H9 (cell line): ENCODE results near the gene NOX5. TPM values are rescaled to one million over a fixed set of nuclear protein-coding genes. Genes with fewer than 3 reads are reported as not detected.

ENCODE experiments used
- DNase-seq: peaks from one replicate; pipeline ENCODE4 v3.0.0-alpha.2; 2017
- H2AFZ ChIP-seq: one replicate; pipeline ENCODE4 v1.6.1; 2013; ENCODE audit warnings: mild to moderate bottlenecking, low read length, control low read depth, moderate library complexity
- H2AK5ac ChIP-seq: 2 replicates; pipeline ENCODE4 v1.6.1; 2013; ENCODE audit warnings: low read length, control low read depth, mixed read lengths; ENCODE audit not compliant: insufficient read length
- H2BK120ac ChIP-seq: one replicate; pipeline ENCODE4 v1.6.1; 2013; ENCODE audit warnings: low read depth, mild to moderate bottlenecking, low read length, control low read depth, inconsistent platforms; ENCODE audit not compliant: poor library complexity, severe bottlenecking
- H2BK12ac ChIP-seq: 2 replicates; pipeline ENCODE4 v1.6.1; 2013; ENCODE audit warnings: low read length, control low read depth, mixed read lengths, low read depth; ENCODE audit not compliant: insufficient read length
- H2BK15ac ChIP-seq: 2 replicates; pipeline ENCODE4 v1.6.1; 2013; ENCODE audit warnings: low read depth, low read length, control low read depth
- H2BK20ac ChIP-seq: one replicate; pipeline ENCODE4 v1.6.1; 2013; ENCODE audit warnings: low read depth, mild to moderate bottlenecking, low read length, control low read depth, inconsistent platforms; ENCODE audit not compliant: poor library complexity, severe bottlenecking
- H2BK5ac ChIP-seq: 2 replicates; pipeline ENCODE4 v1.6.1; 2013; ENCODE audit warnings: low read length, control low read depth, mixed read lengths; ENCODE audit not compliant: insufficient read length
- H3K14ac ChIP-seq: 2 replicates; pipeline ENCODE4 v1.6.1; 2013; ENCODE audit warnings: low read length, control low read depth; ENCODE audit not compliant: insufficient read depth
- H3K18ac ChIP-seq: 2 replicates; pipeline ENCODE4 v1.6.1; 2013; ENCODE audit warnings: low read depth, mild to moderate bottlenecking, mixed read lengths, low read length, control low read depth; ENCODE audit not compliant: insufficient read length
- H3K23ac ChIP-seq: 2 replicates; pipeline ENCODE4 v1.6.1; 2013; ENCODE audit warnings: low read length, control low read depth, mixed read lengths, low read depth; ENCODE audit not compliant: insufficient read length
- H3K23me2 ChIP-seq: 2 replicates; pipeline ENCODE4 v1.6.1; 2013; ENCODE audit warnings: low read depth, mild to moderate bottlenecking, mixed read lengths, low read length, control low read depth; ENCODE audit not compliant: insufficient read length, poor library complexity, severe bottlenecking
- H3K27ac ChIP-seq: 2 replicates; pipeline ENCODE4 v1.5.1; 2013; ENCODE audit warnings: low read length, control low read depth, mixed read lengths, low read depth; ENCODE audit not compliant: insufficient read length
- H3K27me3 ChIP-seq: 2 replicates; pipeline ENCODE4 v1.6.1; 2013; ENCODE audit warnings: low read length, control low read depth, inconsistent platforms; ENCODE audit not compliant: insufficient read depth
- H3K4ac ChIP-seq: 2 replicates; pipeline ENCODE4 v1.6.1; 2013; ENCODE audit warnings: low read depth, mild to moderate bottlenecking, control low read depth, inconsistent platforms, low read length, moderate library complexity
- H3K4me1 ChIP-seq: 2 replicates; pipeline ENCODE4 v1.6.1; 2013; ENCODE audit warnings: low read length, control low read depth, inconsistent platforms; ENCODE audit not compliant: insufficient read depth
- H3K4me2 ChIP-seq: 2 replicates; pipeline ENCODE4 v1.6.1; 2013; ENCODE audit warnings: low read length, control low read depth, mixed read lengths; ENCODE audit not compliant: insufficient read length, insufficient read depth
- H3K56ac ChIP-seq: 2 replicates; pipeline ENCODE4 v1.6.1; 2013; ENCODE audit warnings: low read depth, mild to moderate bottlenecking, mixed read lengths, low read length, control low read depth; ENCODE audit not compliant: insufficient read length
- H3K79me1 ChIP-seq: 2 replicates; pipeline ENCODE4 v1.6.1; 2013; ENCODE audit warnings: low read depth, mild to moderate bottlenecking, moderate library complexity, low read length, control low read depth, inconsistent platforms; ENCODE audit not compliant: insufficient read depth, poor library complexity, severe bottlenecking
- H3K79me2 ChIP-seq: 2 replicates; pipeline ENCODE4 v1.6.1; 2013; ENCODE audit warnings: low read length, control low read depth, inconsistent platforms; ENCODE audit not compliant: insufficient read depth
- H3K9ac ChIP-seq: 2 replicates; pipeline ENCODE4 v1.6.1; 2013; ENCODE audit warnings: low read length, control low read depth, mixed read lengths; ENCODE audit not compliant: insufficient read length; ENCODE audit errors: extremely low read depth
- H3K9me3 ChIP-seq: one replicate; pipeline ENCODE4 v1.6.1; 2013; ENCODE audit warnings: low read depth, low read length, inconsistent platforms; ENCODE audit not compliant: control insufficient read depth
- H3T11ph ChIP-seq: one replicate; pipeline ENCODE4 v1.6.1; 2013; ENCODE audit warnings: mild to moderate bottlenecking, low read length, control low read depth, inconsistent platforms
- H4K20me1 ChIP-seq: one replicate; pipeline ENCODE4 v1.6.1; 2013; ENCODE audit not compliant: control insufficient read depth, insufficient read length, insufficient read depth
- H4K5ac ChIP-seq: 2 replicates; pipeline ENCODE4 v1.6.1; 2013; ENCODE audit warnings: low read depth, mild to moderate bottlenecking, mixed read lengths, low read length, control low read depth; ENCODE audit not compliant: insufficient read length
- H4K8ac ChIP-seq: replicated peaks from 2 replicates; pipeline ENCODE4 v1.6.1; 2013; ENCODE audit warnings: low read length, control low read depth, mixed read lengths, low read depth; ENCODE audit not compliant: insufficient read length
- H4K91ac ChIP-seq: 2 replicates; pipeline ENCODE4 v1.6.1; 2013; ENCODE audit warnings: low read depth, mild to moderate bottlenecking, moderate library complexity, mixed read lengths, low read length, control low read depth; ENCODE audit not compliant: insufficient read length
- H3K27ac Mint-ChIP-seq, 3 experiments: 2 replicates in 2 of 3; 3 replicates in 1 of 3; pipeline ENCODE4 v1.8.0; 2020 to 2021; ENCODE audit warnings: mixed read lengths in 3 of 3, mild to moderate bottlenecking in 1 of 3, moderate library complexity in 1 of 3
- H3K27me3 Mint-ChIP-seq: 2 replicates; pipeline ENCODE4 v1.8.0; 2021; ENCODE audit warnings: low read depth, mild to moderate bottlenecking, moderate library complexity, mixed read lengths
- H3K36me3 Mint-ChIP-seq, 3 experiments: 2 replicates in 2 of 3; 3 replicates in 1 of 3; pipeline ENCODE4 v1.8.0; 2020 to 2021; ENCODE audit warnings: low read depth in 3 of 3, mixed read lengths in 3 of 3; ENCODE audit not compliant: insufficient read depth in 1 of 3
- H3K4me1 Mint-ChIP-seq, 2 experiments: 2 replicates each; pipeline ENCODE4 v1.8.0; 2020; ENCODE audit warnings: mixed read lengths in 2 of 2
- H3K4me3 Mint-ChIP-seq, 2 experiments: 2 replicates in 1 of 2; 3 replicates in 1 of 2; pipeline ENCODE4 v1.8.0; 2020 to 2021; ENCODE audit warnings: mild to moderate bottlenecking in 2 of 2, mixed read lengths in 2 of 2, moderate library complexity in 1 of 2
- H3K9me3 Mint-ChIP-seq, 2 experiments: 2 replicates in 1 of 2; 3 replicates in 1 of 2; pipeline ENCODE4 v1.8.0; 2020; ENCODE audit warnings: mild to moderate bottlenecking in 2 of 2, mixed read lengths in 2 of 2, moderate library complexity in 1 of 2
- WGBS: extraction: QIAGEN DNeasy Blood & Tissue Kit; methylation state at CpG from one replicate; pipeline ENCODE4 v1.1.7; 2013; ENCODE audit warnings: missing lambda C conversion rate, low lambda C conversion rate, mixed read lengths; ENCODE audit not compliant: insufficient read length; ENCODE audit errors: extremely low coverage; 5-methylcytosine and 5-hydroxymethylcytosine counted together
- total RNA-seq: library from RNA; stranded (reverse); gene quantifications from 2 replicates; pipeline ENCODE4 v1.2.1, GENCODE V29; 2021
- TF ChIP-seq, protein P1 (sequence below): fragments of 200-600 bp; sonication (generic); conservative IDR thresholded peaks from 3 replicates; pipeline ENCODE4 v1.8.0; 2021; ENCODE audit warnings: antibody characterized with exemption, mild to moderate bottlenecking

NOX5 gene
- total RNA-seq, 1 experiment from 2014 or later = 0.04 TPM

DNA sequence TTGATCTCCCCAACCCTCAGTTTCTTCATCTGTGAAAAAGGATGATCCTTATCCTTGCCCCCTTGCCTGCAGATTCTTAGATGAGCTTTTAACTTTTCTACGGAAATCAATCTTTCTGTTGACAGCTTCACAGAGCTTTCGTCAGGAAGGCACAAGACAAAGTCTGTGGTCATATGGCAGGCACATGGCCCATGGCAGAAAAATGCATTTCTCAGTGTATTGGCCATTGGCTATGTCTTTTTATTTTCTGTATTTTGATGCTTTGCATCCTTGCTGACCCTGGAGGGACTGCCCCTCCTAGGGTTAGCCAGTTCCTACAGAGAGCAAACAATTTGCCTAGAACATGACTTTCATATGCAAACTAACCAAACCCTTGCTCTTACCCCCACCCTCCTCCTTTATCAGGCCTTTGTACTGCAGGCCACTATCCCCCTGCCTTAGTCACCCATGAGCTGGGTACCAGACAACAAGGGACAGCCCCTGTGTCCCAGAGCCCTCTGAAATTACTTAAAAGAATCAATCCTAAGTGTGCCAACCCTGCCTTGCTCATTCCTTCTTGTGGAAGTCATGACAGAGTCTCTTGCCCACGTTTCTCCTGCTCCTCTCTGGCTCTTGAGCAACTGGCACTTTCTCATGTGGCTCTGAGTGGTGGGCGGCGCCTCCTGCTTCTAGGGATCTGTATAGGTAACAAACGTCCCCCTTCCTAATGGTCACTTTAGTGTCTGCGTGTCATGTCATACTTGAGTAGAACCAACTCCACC is 24.1 kb upstream of the NOX5 start:
- no peak overlapping the region for H4K8ac ChIP-seq
- no peaks in the 10 kb centered on the region for H3K79me2 ChIP-seq
- no peak overlapping the region for H2BK120ac ChIP-seq
- H3K4ac ChIP-seq = no peak overlapping the region
- H3K4me2 ChIP-seq = no peak overlapping the region
- no peak overlapping the region for H3K27ac ChIP-seq
- H4K91ac ChIP-seq = no peak overlapping the region
- no peak overlapping the region for H2AK5ac ChIP-seq
- no peak overlapping the region for H3K18ac ChIP-seq
- H2BK15ac ChIP-seq = no peak overlapping the region
- H3K4me1 ChIP-seq = peaks cover 5% of the 10 kb centered on the region; the same call in 1 of the 2 replicates
- no peak overlapping the region for H3K23ac ChIP-seq
- H3K9me3 ChIP-seq = no peaks in the 10 kb centered on the region
- peak; percentile 37 for DNase-seq
- Mint-ChIP-seq H3K27me3 (peaks cover 37% of the 10 kb centered on the region), H3K4me1 (peaks cover 29 to 30% of the 10 kb centered on the region in 2 experiments), H3K27ac (no peak overlapping the region), H3K36me3 (peaks cover 7 to 20% (median 12%) of the 10 kb centered on the region in 3 experiments), H3K9me3 (peaks cover 15 to 21% of the 10 kb centered on the region in 2 experiments), H3K4me3 (no peak overlapping the region; a peak in 1 of 5 replicates)
- H3K79me1 ChIP-seq = no peaks in the 10 kb centered on the region
- H2BK12ac ChIP-seq = no peak overlapping the region
- no peak overlapping the region for H3T11ph ChIP-seq
- H2BK5ac ChIP-seq = no peak overlapping the region
- WGBS = no CpG with 5 or more reads among the region's 7 CpGs
- H3K9ac ChIP-seq = no peak overlapping the region
- H2BK20ac ChIP-seq = no peak overlapping the region
- H4K20me1 ChIP-seq = no peaks in the 10 kb centered on the region
- TF ChIP-seq, protein P1, sequence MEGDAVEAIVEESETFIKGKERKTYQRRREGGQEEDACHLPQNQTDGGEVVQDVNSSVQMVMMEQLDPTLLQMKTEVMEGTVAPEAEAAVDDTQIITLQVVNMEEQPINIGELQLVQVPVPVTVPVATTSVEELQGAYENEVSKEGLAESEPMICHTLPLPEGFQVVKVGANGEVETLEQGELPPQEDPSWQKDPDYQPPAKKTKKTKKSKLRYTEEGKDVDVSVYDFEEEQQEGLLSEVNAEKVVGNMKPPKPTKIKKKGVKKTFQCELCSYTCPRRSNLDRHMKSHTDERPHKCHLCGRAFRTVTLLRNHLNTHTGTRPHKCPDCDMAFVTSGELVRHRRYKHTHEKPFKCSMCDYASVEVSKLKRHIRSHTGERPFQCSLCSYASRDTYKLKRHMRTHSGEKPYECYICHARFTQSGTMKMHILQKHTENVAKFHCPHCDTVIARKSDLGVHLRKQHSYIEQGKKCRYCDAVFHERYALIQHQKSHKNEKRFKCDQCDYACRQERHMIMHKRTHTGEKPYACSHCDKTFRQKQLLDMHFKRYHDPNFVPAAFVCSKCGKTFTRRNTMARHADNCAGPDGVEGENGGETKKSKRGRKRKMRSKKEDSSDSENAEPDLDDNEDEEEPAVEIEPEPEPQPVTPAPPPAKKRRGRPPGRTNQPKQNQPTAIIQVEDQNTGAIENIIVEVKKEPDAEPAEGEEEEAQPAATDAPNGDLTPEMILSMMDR = no peak
- H3K23me2 ChIP-seq = no peaks in the 10 kb centered on the region
- no peak overlapping the region for H3K14ac ChIP-seq
- H3K27me3 ChIP-seq = no peaks in the 10 kb centered on the region
- H3K56ac ChIP-seq = no peak overlapping the region
- no peak overlapping the region for H2AFZ ChIP-seq
- no peak overlapping the region for H4K5ac ChIP-seq
